HCT116 (cell line): ENCODE measurements around the gene GPR37L1. TPM values are rescaled to one million over a fixed set of nuclear protein-coding genes. Genes with fewer than 3 reads are reported as not detected.

Experiments
- ATAC-seq: fragments of 200-7000 bp; cut with Tn5 transposase; 2 replicates; pipeline ENCODE4 v1.9.1; 2020; ENCODE audit warnings: mild to moderate bottlenecking, moderate library complexity
- BruUV-seq: library from RNA; stranded (reverse); fragments of 400-500 nt; replicated peaks from 2 replicates; lab custom pipeline; 2021; lab: Mats Ljungman, UMichigan
- CTCF ChIA-PET: fragments of 300-600 bp; sonication (Branson Sonifier 250); formaldehyde crosslinking; loops from one replicate; lab custom pipeline; 2021; ENCODE audit warnings: antibody characterized with exemption; lab: Charles Lee
- POLR2A ChIA-PET: fragments of 300-600, 350-600 bp; sonication (Branson Sonifier 250); formaldehyde crosslinking; loops from one replicate; lab custom pipeline; 2021; ENCODE audit warnings: antibody characterized with exemption; lab: Charles Lee
- RAD21 ChIA-PET, 2 experiments: fragments of 300-600 bp; sonication (Branson Sonifier 250); formaldehyde crosslinking; loops; one replicate each; lab custom pipeline; 2023; ENCODE audit warnings: low total read pairs in 2 of 2; ENCODE audit not compliant: uncharacterized antibody in 2 of 2, unreplicated experiment in 2 of 2, low non-redundant PET in 1 of 2; lab: Charles Lee
- DNase-seq: peaks from one replicate; pipeline ENCODE4 v3.0.0-alpha.2; 2010; ENCODE audit warnings: low read depth, low spot score
- H2AFZ ChIP-seq: fragments of 200-600 bp; shearing (Covaris generic), sonication (generic); 2 replicates; pipeline ENCODE4 v1.6.1; 2017; ENCODE audit warnings: low read depth, mixed run types, mixed read lengths, antibody characterized with exemption, low read length; ENCODE audit not compliant: poor library complexity, severe bottlenecking
- H3K27ac ChIP-seq: 2 replicates; pipeline ENCODE4 v1.5.1; 2012; ENCODE audit warnings: low read depth, low read length
- H3K27me3 ChIP-seq: fragments of 200-600 bp; sonication (generic); 2 replicates; pipeline ENCODE4 v1.6.1; 2016; ENCODE audit warnings: mixed run types, low read length, mixed read lengths; ENCODE audit not compliant: insufficient read depth
- H3K36me3 ChIP-seq, 2 experiments: fragments of 200-500 bp in 1 of 2; fragments of 200-600 bp in 1 of 2; sonication (Bioruptor generic) in 1 of 2; sonication (generic) in 1 of 2; 2 replicates each; pipeline versions ENCODE4 v1.5.1 to v1.6.1; 2014 to 2016; ENCODE audit warnings: low read length in 2 of 2, inconsistent platforms in 1 of 2, mixed read lengths in 1 of 2, mixed run types in 1 of 2; ENCODE audit not compliant: insufficient read depth in 2 of 2, control insufficient read depth in 1 of 2
- H3K4me1 ChIP-seq, 2 experiments: fragments of 200-600 bp in 1 of 2; sonication (generic) in 1 of 2; 2 replicates each; pipeline versions ENCODE4 v1.5.1 to v1.6.1; 2012 to 2017; ENCODE audit warnings: low read length in 2 of 2, inconsistent platforms in 1 of 2, mild to moderate bottlenecking in 1 of 2, mixed read lengths in 1 of 2, mixed run types in 1 of 2, moderate library complexity in 1 of 2; ENCODE audit not compliant: insufficient read depth in 2 of 2, control insufficient read depth in 1 of 2
- H3K4me2 ChIP-seq: fragments of 200-600 bp; sonication (generic); 2 replicates; pipeline ENCODE4 v1.6.1; 2017; ENCODE audit warnings: mixed run types, low read length, mixed read lengths
- H3K4me3 ChIP-seq, 2 experiments: fragments of 200-600 bp in 1 of 2; sonication (generic) in 1 of 2; replicated peaks in 1 of 2; 2 replicates each; pipeline ENCODE4 v1.5.1; 2011 to 2016; ENCODE audit warnings: low read length in 2 of 2, control low read depth in 1 of 2, low read depth in 1 of 2, mild to moderate bottlenecking in 1 of 2, mixed read lengths in 1 of 2, mixed run types in 1 of 2
- H3K79me2 ChIP-seq: fragments of 200-600 bp; sonication (generic); 2 replicates; pipeline ENCODE4 v1.6.1; 2017; ENCODE audit warnings: mild to moderate bottlenecking, mixed run types, low read length, moderate library complexity, mixed read lengths; ENCODE audit not compliant: insufficient read depth
- H3K9ac ChIP-seq: fragments of 200-600 bp; sonication (generic); 2 replicates; pipeline ENCODE4 v1.6.1; 2016; ENCODE audit warnings: low read length, mixed read lengths
- H3K9me2 ChIP-seq: fragments of 200-600 bp; sonication (generic), shearing (Covaris generic); 2 replicates; pipeline ENCODE4 v1.6.1; 2017; ENCODE audit warnings: mixed run types, mild to moderate bottlenecking, moderate library complexity; ENCODE audit not compliant: insufficient read depth
- H3K9me3 ChIP-seq, 2 experiments: fragments of 200-500 bp in 1 of 2; fragments of 200-600 bp in 1 of 2; sonication (Bioruptor generic) in 1 of 2; sonication (generic) in 1 of 2; 2 replicates each; pipeline ENCODE4 v1.6.1; 2014 to 2017; ENCODE audit warnings: low read length in 2 of 2, mixed read lengths in 2 of 2, inconsistent platforms in 1 of 2, low read depth in 1 of 2, mild to moderate bottlenecking in 1 of 2, mixed run types in 1 of 2, moderate library complexity in 1 of 2; ENCODE audit not compliant: control insufficient read depth in 1 of 2, insufficient read depth in 1 of 2
- H4K20me1 ChIP-seq: fragments of 200-600 bp; sonication (generic), shearing (Covaris generic); 2 replicates; pipeline ENCODE4 v1.6.1; 2017; ENCODE audit warnings: mixed run types, mild to moderate bottlenecking, moderate library complexity; ENCODE audit not compliant: insufficient read depth
- ATF3 ChIP-seq: IDR thresholded peaks from 2 replicates; pipeline ENCODE4 v1.6.1; 2012
- CBX3 ChIP-seq: IDR thresholded peaks from 2 replicates; pipeline ENCODE4 v1.6.1; 2012; ENCODE audit warnings: low read depth
- CTCF ChIP-seq, 3 experiments: fragments of 200-600 bp in 1 of 3; sonication (generic) in 1 of 3; IDR thresholded peaks in 2 of 3; conservative IDR thresholded peaks in 1 of 3; 2 replicates each; pipeline ENCODE4 v1.5.1; 2012 to 2017; ENCODE audit warnings: low read depth in 2 of 3, low read length in 2 of 3, antibody characterized with exemption in 1 of 3, borderline replicate concordance in 1 of 3, control low read depth in 1 of 3, mild to moderate bottlenecking in 1 of 3, mixed read lengths in 1 of 3, mixed run types in 1 of 3, moderate library complexity in 1 of 3; ENCODE audit not compliant: insufficient read depth in 1 of 3
- EGR1 ChIP-seq: IDR thresholded peaks from 2 replicates; pipeline ENCODE4 v1.6.1; 2012; ENCODE audit warnings: low read depth
- EZH2 ChIP-seq: fragments of 200-600 bp; sonication (generic); IDR thresholded peaks from 2 replicates; pipeline ENCODE4 v1.6.1; 2017; ENCODE audit warnings: antibody characterized with exemption, mixed run types
- EZH2phosphoT487 ChIP-seq: fragments of 200-600 bp; IDR thresholded peaks from 2 replicates; pipeline ENCODE4 v1.6.1; 2018; ENCODE audit warnings: antibody characterized with exemption, borderline replicate concordance
- MAX ChIP-seq: IDR thresholded peaks from 2 replicates; pipeline ENCODE4 v1.6.1; 2012
- POLR2A ChIP-seq: IDR thresholded peaks from 2 replicates; pipeline ENCODE4 v1.7.0; 2011; ENCODE audit warnings: borderline replicate concordance; ENCODE audit not compliant: insufficient read depth, insufficient read length; ENCODE audit errors: extremely low read depth
- POLR2AphosphoS5 ChIP-seq: IDR thresholded peaks from 2 replicates; pipeline ENCODE4 v1.6.1; 2011; ENCODE audit warnings: mild to moderate bottlenecking, low read depth, low read length, moderate library complexity
- RAD21 ChIP-seq: IDR thresholded peaks from 2 replicates; pipeline ENCODE4 v1.6.1; 2012; ENCODE audit warnings: low read depth, mild to moderate bottlenecking
- REST ChIP-seq: IDR thresholded peaks from 2 replicates; pipeline ENCODE4 v1.6.1; 2012; ENCODE audit warnings: low read depth
- SIN3A ChIP-seq: IDR thresholded peaks from 2 replicates; pipeline ENCODE4 v1.6.1; 2012; ENCODE audit warnings: low read depth
- SP1 ChIP-seq: IDR thresholded peaks from 2 replicates; pipeline ENCODE4 v1.6.1; 2012; ENCODE audit warnings: low read depth
- SRF ChIP-seq: IDR thresholded peaks from 2 replicates; pipeline ENCODE4 v1.6.1; 2012; ENCODE audit warnings: low read depth
- YY1 ChIP-seq: IDR thresholded peaks from 2 replicates; pipeline ENCODE4 v1.6.1; 2011; ENCODE audit warnings: low read length, low read depth, moderate library complexity, mild to moderate bottlenecking; ENCODE audit not compliant: insufficient replicate concordance; ENCODE audit errors: extremely low read depth
- ZFX ChIP-seq: fragments of 450-650 bp; IDR thresholded peaks from 2 replicates; pipeline ENCODE4 v1.6.1; 2017
- intact Hi-C: fragments of 100-400 bp; cut with micrococcal nuclease; formaldehyde crosslinking; loops from 2 replicates; pipeline ENCODE4 v1.10.0; 2022
- total RNA-seq: library from RNA; stranded (reverse); gene quantifications from one replicate; pipeline ENCODE4 v1.2.1, GENCODE V29; 2021; ENCODE audit not compliant: unreplicated experiment

GPR37L1 gene
- total RNA-seq, 1 experiment from 2014 or later: 0.10 TPM

GRCh38 chr1:202081992-202082391, 40.7 kb upstream of the GPR37L1 start:
- ATAC-seq (no peak), DNase-seq (no peak)
- intact Hi-C loops: no loop called here
- H3K4me2 ChIP-seq: no peak overlapping the region
- H3K27me3 ChIP-seq: no peaks in the 10 kb centered on the region
- no peak overlapping the region for H3K9ac ChIP-seq
- H3K9me2 ChIP-seq: no peaks in the 10 kb centered on the region
- ChIA-PET CTCF (no interaction called here), RAD21 (no interaction called here), POLR2A (interaction anchor here (1.4 kb wide), 1 partner anchor 72 kb away, joined by 7 read pairs; the partner anchor contains the start of gene ELF3)
- no peaks in the 10 kb centered on the region for H3K9me3 ChIP-seq
- H3K4me1 ChIP-seq: peaks cover 51 to 69% of the 10 kb centered on the region in 2 experiments
- no peak overlapping the region for H3K27ac ChIP-seq
- no peak overlapping the region for H2AFZ ChIP-seq
- no TSS peak for BruUV-seq
- H3K36me3 ChIP-seq: no peaks in the 10 kb centered on the region
- H3K4me3 ChIP-seq: no peak overlapping the region
- no peaks in the 10 kb centered on the region for H3K79me2 ChIP-seq
- no peak for TF ChIP-seq EGR1
- no peak for TF ChIP-seq ATF3
- TF ChIP-seq YY1: no peak
- no peak for TF ChIP-seq RAD21
- no peak for TF ChIP-seq POLR2A
- no peak for TF ChIP-seq EZH2phosphoT487
- TF ChIP-seq CBX3: no peak
- no peak for TF ChIP-seq ZFX
- TF ChIP-seq EZH2: no peak
- no peak for TF ChIP-seq REST
- TF ChIP-seq SRF: no peak
- TF ChIP-seq POLR2AphosphoS5: no peak
- no peak for TF ChIP-seq CTCF (IDR thresholded peaks at IDR 0.05 in 2 of 3, conservative IDR thresholded peaks at IDR 0.05 in 1 of 3; ENCODE audit: borderline replicate concordance in 1 of 3, insufficient read depth in 1 of 3, low read depth in 2 of 3, low read length in 2 of 3)
- TF ChIP-seq SP1: no peak
- TF ChIP-seq SIN3A: no peak
- TF ChIP-seq MAX: no peak
- H4K20me1 ChIP-seq: no peaks in the 10 kb centered on the region
